Suprapubic skin (tissue), 4 donors: ENCODE results near the gene RPS6KA5. TPM values are rescaled to one million over a fixed set of nuclear protein-coding genes. Genes with fewer than 3 reads are reported as not detected.
"Not testable (repeated sequence)": the region's sequence is repeated elsewhere in the genome, so short reads cannot be mapped to it uniquely, and the experiment has no call there.

ENCODE experiments used
- DNase-seq, 2 donors: peaks; one replicate each; pipeline ENCODE4 v3.0.0-alpha.2; 2019; ENCODE audit warnings: low spot score in 2 of 2
- H3K27ac ChIP-seq: fragments of 200-600 bp; sonication (generic); one replicate; pipeline ENCODE4 v1.5.1; 2019
- H3K27me3 ChIP-seq: fragments of 200-600 bp; sonication (generic); one replicate; pipeline ENCODE4 v1.5.1; 2019
- H3K36me3 ChIP-seq: fragments of 200-600 bp; sonication (generic); one replicate; pipeline ENCODE4 v1.5.1; 2019
- H3K4me1 ChIP-seq: fragments of 200-600 bp; sonication (generic); one replicate; pipeline ENCODE4 v1.5.1; 2019
- H3K4me3 ChIP-seq: fragments of 200-600 bp; sonication (generic); one replicate; pipeline ENCODE4 v1.5.1; 2019; ENCODE audit warnings: mild to moderate bottlenecking
- H3K9me3 ChIP-seq: fragments of 200-600 bp; sonication (generic); one replicate; pipeline ENCODE4 v1.5.1; 2019
- EP300 ChIP-seq: sonication (generic); formaldehyde crosslinking; IDR thresholded peaks from one replicate; pipeline ENCODE4 v1.6.1; 2017; ENCODE audit warnings: antibody characterized with exemption
- POLR2A ChIP-seq, 2 donors: fragments of 450-650 bp; IDR thresholded peaks; one replicate each; pipeline ENCODE4 v1.6.1; 2017; ENCODE audit warnings: antibody characterized with exemption in 2 of 2, mild to moderate bottlenecking in 2 of 2, moderate library complexity in 2 of 2
- POLR2AphosphoS5 ChIP-seq, 3 donors: sonication (generic); formaldehyde crosslinking; IDR thresholded peaks; one replicate each; pipeline ENCODE4 v1.6.1; 2017; ENCODE audit warnings: antibody characterized with exemption in 3 of 3
- WGBS: methylation state at CpG from one replicate; pipeline ENCODE4 v1.1.5; 2018; 5-methylcytosine and 5-hydroxymethylcytosine counted together
- total RNA-seq, 4 donors: library from RNA; depleted of rRNA; stranded (reverse); fragments of >200 nt; gene quantifications; one replicate each; pipeline ENCODE4 v1.1.0, GENCODE V29; 2016
- TF ChIP-seq, protein P1 (sequence below), 2 donors: fragments of 200-600 bp in 1 of 2; fragments of 450-650 bp in 1 of 2; sonication (generic) in 1 of 2; IDR thresholded peaks; one replicate each; pipeline ENCODE4 v1.5.1; 2016 to 2019; ENCODE audit warnings: antibody characterized with exemption in 2 of 2, mild to moderate bottlenecking in 1 of 2, moderate library complexity in 1 of 2

The RPS6KA5 gene
- total RNA-seq, 4 donors from 2014 or later = 6.4 to 14.2 (median 11.2) TPM

- Histone ChIP-seq H3K27ac (no peak overlapping the region), H3K4me1 (no peaks in the 10 kb centered on the region), H3K27me3 (no peaks in the 10 kb centered on the region), H3K36me3 (peaks cover 4% of the 10 kb centered on the region), H3K4me3 (no peak overlapping the region), H3K9me3 (peaks cover 5% of the 10 kb centered on the region)
- WGBS = 93% methylated on average over 6 of the region's 6 CpGs
- DNase-seq = no peak
- TF ChIP-seq, protein P1, sequence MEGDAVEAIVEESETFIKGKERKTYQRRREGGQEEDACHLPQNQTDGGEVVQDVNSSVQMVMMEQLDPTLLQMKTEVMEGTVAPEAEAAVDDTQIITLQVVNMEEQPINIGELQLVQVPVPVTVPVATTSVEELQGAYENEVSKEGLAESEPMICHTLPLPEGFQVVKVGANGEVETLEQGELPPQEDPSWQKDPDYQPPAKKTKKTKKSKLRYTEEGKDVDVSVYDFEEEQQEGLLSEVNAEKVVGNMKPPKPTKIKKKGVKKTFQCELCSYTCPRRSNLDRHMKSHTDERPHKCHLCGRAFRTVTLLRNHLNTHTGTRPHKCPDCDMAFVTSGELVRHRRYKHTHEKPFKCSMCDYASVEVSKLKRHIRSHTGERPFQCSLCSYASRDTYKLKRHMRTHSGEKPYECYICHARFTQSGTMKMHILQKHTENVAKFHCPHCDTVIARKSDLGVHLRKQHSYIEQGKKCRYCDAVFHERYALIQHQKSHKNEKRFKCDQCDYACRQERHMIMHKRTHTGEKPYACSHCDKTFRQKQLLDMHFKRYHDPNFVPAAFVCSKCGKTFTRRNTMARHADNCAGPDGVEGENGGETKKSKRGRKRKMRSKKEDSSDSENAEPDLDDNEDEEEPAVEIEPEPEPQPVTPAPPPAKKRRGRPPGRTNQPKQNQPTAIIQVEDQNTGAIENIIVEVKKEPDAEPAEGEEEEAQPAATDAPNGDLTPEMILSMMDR (IDR thresholded peaks at IDR 0.05) = no peak
- no peak for TF ChIP-seq POLR2AphosphoS5 (IDR thresholded peaks at IDR 0.05)
- no peak for TF ChIP-seq EP300
- TF ChIP-seq POLR2A (IDR thresholded peaks at IDR 0.05) = no peak
Measured at GRCh38 chr14:90960818-90961217, 99.6 kb downstream of the RPS6KA5 start.

GRCh38 chr14:90959344-90959743, 101.1 kb downstream of the RPS6KA5 start:
- Histone ChIP-seq H3K4me1 (no peaks in the 10 kb centered on the region), H3K9me3 (peaks cover 6% of the 10 kb centered on the region)
- no peak for TF ChIP-seq EP300
- TF ChIP-seq POLR2AphosphoS5 (IDR thresholded peaks at IDR 0.05) = no peak
- no peak for TF ChIP-seq POLR2A (IDR thresholded peaks at IDR 0.05)
- TF ChIP-seq, protein P1 (IDR thresholded peaks at IDR 0.05) = no peak

DNA sequence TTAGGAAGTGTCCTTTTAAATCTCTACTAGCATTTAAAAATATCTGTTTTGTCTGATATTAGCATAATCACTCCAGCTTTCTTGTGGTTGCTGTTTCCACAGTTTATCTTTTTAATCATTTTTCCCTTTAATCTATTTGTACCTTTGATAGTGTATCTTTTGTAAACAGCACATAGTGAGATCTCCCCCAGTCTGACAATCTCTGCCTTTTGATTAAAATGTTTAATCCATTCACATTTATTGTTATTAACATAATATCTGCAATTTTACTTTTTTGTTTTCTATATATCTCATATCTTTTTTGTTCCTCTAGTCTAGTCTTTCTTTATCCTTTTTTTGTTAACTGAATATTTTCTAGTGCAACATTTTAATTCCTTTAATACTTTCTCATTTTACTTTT, 104.2 kb downstream of the RPS6KA5 start:
- TF ChIP-seq POLR2A (IDR thresholded peaks at IDR 0.05) = no peak
- no peak for TF ChIP-seq EP300
- TF ChIP-seq, protein P1 (IDR thresholded peaks at IDR 0.05) = no peak

More at GRCh38 chr14:90959344-90959743, 101.1 kb downstream of the RPS6KA5 start:
- Histone ChIP-seq H3K27ac (no peak overlapping the region), H3K4me3 (no peak overlapping the region), H3K27me3 (no peaks in the 10 kb centered on the region), H3K36me3 (peaks cover 4% of the 10 kb centered on the region)
- DNase-seq = no peak
- 94% methylated on average over 3 of the region's 3 CpGs for WGBS

GRCh38 chr14:90953643-90954042, 106.8 kb downstream of the RPS6KA5 start:
- H3K9me3 ChIP-seq = peaks cover 13% of the 10 kb centered on the region
- not testable (repeated sequence) for H3K4me1 ChIP-seq, H3K27me3 ChIP-seq, H3K36me3 ChIP-seq, DNase-seq, H3K4me3 ChIP-seq, H3K27ac ChIP-seq
- 53% methylated on average over 2 of the region's 2 CpGs for WGBS

More for the DNA sequence above, 104.2 kb downstream of the RPS6KA5 start:
- Histone ChIP-seq H3K27me3 (no peaks in the 10 kb centered on the region), H3K9me3 (peaks cover 13% of the 10 kb centered on the region), H3K27ac (no peak overlapping the region), H3K4me3 (no peak overlapping the region), H3K4me1 (no peaks in the 10 kb centered on the region), H3K36me3 (peaks cover 4% of the 10 kb centered on the region)
- DNase-seq = no peak

- Histone ChIP-seq H3K27me3 (no peaks in the 10 kb centered on the region), H3K36me3 (peaks cover 18% of the 10 kb centered on the region), H3K4me1 (no peaks in the 10 kb centered on the region), H3K9me3 (peaks cover 12% of the 10 kb centered on the region), H3K4me3 (no peak overlapping the region), H3K27ac (no peak overlapping the region)
- TF ChIP-seq POLR2A (IDR thresholded peaks at IDR 0.05) = no peak
- TF ChIP-seq POLR2AphosphoS5 (IDR thresholded peaks at IDR 0.05) = no peak
- TF ChIP-seq EP300 = no peak
- TF ChIP-seq, protein P1 (IDR thresholded peaks at IDR 0.05) = no peak
- no peak for DNase-seq
- 93% methylated on average over 3 of the region's 3 CpGs for WGBS
Measured at GRCh38 chr14:90943367-90943766, 117.1 kb downstream of the RPS6KA5 start.

DNA sequence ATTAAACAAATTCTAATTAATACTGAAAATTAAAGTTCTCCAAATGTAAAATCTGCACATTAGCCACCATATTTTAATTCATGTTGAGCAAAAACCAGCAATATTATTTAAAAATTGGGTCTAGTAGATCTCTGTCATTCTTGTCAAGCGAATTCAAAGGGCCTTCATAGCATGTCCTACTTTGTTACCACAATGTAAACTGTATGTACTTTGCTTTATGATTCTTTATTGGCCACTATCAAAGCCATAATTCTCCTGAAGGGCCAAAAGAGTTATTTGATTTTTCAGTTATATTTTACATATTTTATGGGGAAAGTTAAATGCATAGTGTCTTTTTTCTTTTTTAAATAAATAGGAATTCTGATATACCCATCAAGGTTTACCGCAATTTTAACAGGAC, 117.9 kb downstream of the RPS6KA5 start:
- TF ChIP-seq POLR2A (IDR thresholded peaks at IDR 0.05) (no peak), EP300 (no peak), POLR2AphosphoS5 (IDR thresholded peaks at IDR 0.05) (no peak)
- TF ChIP-seq, protein P1 (IDR thresholded peaks at IDR 0.05) = no peak
- Histone ChIP-seq H3K4me1 (no peaks in the 10 kb centered on the region), H3K9me3 (peaks cover 12% of the 10 kb centered on the region), H3K36me3 (peaks cover 21% of the 10 kb centered on the region), H3K27me3 (no peaks in the 10 kb centered on the region), H3K4me3 (no peak overlapping the region), H3K27ac (no peak overlapping the region)
- WGBS = 95% methylated on average over 2 of the region's 2 CpGs
- DNase-seq = no peak
